ENCODE measurements around the gene TMEM14A. TPM values are rescaled to one million over a fixed set of nuclear protein-coding genes. Genes with fewer than 3 reads are reported as not detected.
A peak's percentile ranks its signal among the peaks of the same experiment; 100 is the strongest.

Gene TMEM14A, protein sequence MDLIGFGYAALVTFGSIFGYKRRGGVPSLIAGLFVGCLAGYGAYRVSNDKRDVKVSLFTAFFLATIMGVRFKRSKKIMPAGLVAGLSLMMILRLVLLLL
- 10 to 100 TPM; 16.5 to 27.1 TPM for total RNA-seq

DNA sequence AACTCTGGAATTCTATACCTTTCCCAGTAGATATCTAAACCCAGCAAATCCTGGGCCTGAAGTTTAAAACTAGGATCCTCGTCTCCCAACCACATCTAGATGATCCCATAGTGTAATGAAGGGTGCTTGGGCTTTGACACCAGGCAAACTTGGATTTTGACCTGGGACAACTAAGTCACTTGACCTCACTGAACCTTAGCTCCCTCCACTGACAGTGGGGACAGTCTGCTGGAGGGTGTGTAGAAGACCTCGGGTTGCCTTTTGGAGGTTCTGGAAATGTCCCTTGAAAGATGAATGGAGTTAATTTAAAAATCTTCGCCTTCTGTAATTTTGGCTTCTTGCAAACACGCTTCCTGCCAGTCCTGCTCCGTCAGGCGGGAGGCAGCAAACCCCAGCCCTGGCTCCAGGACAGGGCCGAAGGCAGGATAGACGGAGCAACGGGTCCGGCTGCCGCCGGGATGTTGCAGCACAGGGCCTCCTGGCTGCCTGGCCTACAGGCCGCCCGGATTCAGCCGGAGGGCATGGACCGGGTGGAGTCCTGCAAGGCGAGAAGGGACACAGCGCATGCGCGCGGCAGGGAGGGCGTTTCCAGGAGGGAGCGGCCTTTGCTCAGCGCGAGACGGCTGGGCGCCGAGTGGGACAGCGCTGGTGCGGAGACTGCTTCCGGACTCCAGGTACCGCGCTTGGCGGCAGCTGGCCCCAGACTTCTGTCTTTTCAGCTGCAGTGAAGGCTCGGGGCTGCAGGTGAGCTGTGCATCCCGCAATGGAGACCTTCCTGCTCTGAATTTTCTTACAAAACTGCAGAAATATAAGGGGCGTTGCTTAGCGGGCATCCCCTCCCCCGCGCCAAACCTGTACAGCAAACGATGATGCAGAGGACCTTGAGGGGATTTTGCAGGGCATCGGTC is at the start of gene TMEM14A:
TMEM14A (plus strand) TSS at position 612 of the 908 bp plus-strand sequence. CDS start 5,990 bp downstream, outside the sequence.
- Histone ChIP-seq H3K36me3 (no peaks in the 10 kb centered on the region), H3K27me3 (replicated peaks; ENCODE audit: insufficient read depth) (no peaks in the 10 kb centered on the region), H3K4me1 (ENCODE audit: control insufficient read depth in 1 of 2, low read depth in 2 of 2) (peaks cover 0 to 32% of the 10 kb centered on the region in 2 donors), H3K9me3 (no peaks in the 10 kb centered on the region), H3K4me3 (peak within 1 kb of the TSS; percentile 83), H3K27ac (peak within 1 kb of the TSS; percentile 41 to 53)
- ATAC-seq (ENCODE audit: insufficient number of reproducible peaks, low FRiP score, low read depth) (peak; percentile 95), DNase-seq (ENCODE audit: low spot score) (peak; percentile 64)
- TF ChIP-seq, protein P1, sequence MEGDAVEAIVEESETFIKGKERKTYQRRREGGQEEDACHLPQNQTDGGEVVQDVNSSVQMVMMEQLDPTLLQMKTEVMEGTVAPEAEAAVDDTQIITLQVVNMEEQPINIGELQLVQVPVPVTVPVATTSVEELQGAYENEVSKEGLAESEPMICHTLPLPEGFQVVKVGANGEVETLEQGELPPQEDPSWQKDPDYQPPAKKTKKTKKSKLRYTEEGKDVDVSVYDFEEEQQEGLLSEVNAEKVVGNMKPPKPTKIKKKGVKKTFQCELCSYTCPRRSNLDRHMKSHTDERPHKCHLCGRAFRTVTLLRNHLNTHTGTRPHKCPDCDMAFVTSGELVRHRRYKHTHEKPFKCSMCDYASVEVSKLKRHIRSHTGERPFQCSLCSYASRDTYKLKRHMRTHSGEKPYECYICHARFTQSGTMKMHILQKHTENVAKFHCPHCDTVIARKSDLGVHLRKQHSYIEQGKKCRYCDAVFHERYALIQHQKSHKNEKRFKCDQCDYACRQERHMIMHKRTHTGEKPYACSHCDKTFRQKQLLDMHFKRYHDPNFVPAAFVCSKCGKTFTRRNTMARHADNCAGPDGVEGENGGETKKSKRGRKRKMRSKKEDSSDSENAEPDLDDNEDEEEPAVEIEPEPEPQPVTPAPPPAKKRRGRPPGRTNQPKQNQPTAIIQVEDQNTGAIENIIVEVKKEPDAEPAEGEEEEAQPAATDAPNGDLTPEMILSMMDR (IDR thresholded peaks at IDR 0.05) = no peak

DNA sequence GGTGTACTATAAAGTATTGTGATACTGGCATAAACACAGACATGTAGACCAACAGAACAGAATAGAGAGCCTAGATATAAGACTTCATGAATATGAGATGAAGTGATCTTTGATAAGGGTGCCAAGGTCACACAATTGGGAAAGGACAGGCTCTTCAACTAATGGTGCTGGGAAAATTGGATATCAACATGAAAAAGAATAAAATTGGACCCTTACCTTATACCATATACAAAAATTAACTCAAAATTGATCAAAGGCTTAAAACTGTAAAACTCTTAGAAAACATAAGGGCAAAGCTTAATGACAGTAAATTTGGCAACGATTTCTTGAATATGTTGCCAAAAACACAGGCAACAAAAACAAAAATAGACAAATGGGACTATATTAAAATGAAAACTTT is 49.3 kb upstream of the TMEM14A start:
- no peak for ATAC-seq (ENCODE audit: insufficient number of reproducible peaks, low FRiP score, low read depth)
- Histone ChIP-seq H3K27me3 (replicated peaks; ENCODE audit: insufficient read depth) (no peaks in the 10 kb centered on the region), H3K4me3 (no peak overlapping the region), H3K9me3 (no peaks in the 10 kb centered on the region), H3K27ac (no peak overlapping the region), H3K4me1 (ENCODE audit: control insufficient read depth in 1 of 2, low read depth in 2 of 2) (no peaks in the 10 kb centered on the region), H3K36me3 (no peaks in the 10 kb centered on the region)
- no peak for DNase-seq (ENCODE audit: low spot score)
- TF ChIP-seq, protein P1 (IDR thresholded peaks at IDR 0.05) = no peak

DNA sequence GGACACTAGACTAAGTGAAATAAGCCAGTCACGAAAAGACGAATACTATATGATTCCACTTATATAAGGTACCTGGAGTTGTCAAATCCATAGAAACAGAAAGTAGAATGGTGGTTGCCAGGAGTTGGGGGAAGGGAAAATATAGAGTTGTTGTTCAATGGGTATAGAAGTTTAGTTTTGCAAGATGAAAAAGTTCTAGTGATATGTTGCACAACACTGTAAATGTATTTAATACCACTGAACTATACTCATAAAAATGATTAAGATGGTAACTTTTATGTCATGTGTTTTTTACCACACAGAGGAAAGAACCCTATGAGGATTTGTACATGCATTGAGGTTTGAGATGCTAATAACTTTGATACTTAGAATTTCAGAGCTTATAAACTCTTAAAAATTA is 48.1 kb upstream of the TMEM14A start:
- H3K4me3 ChIP-seq = no peak overlapping the region
- no peaks in the 10 kb centered on the region for H3K4me1 ChIP-seq (ENCODE audit: control insufficient read depth in 1 of 2, low read depth in 2 of 2)
- no peaks in the 10 kb centered on the region for H3K27me3 ChIP-seq (replicated peaks; ENCODE audit: insufficient read depth)
- DNase-seq (ENCODE audit: low spot score) (no peak), ATAC-seq (ENCODE audit: insufficient number of reproducible peaks, low FRiP score, low read depth) (no peak)
- no peak overlapping the region for H3K27ac ChIP-seq
- TF ChIP-seq, protein P1 (IDR thresholded peaks at IDR 0.05) = no peak
- H3K36me3 ChIP-seq = no peaks in the 10 kb centered on the region
- H3K9me3 ChIP-seq = no peaks in the 10 kb centered on the region

DNA sequence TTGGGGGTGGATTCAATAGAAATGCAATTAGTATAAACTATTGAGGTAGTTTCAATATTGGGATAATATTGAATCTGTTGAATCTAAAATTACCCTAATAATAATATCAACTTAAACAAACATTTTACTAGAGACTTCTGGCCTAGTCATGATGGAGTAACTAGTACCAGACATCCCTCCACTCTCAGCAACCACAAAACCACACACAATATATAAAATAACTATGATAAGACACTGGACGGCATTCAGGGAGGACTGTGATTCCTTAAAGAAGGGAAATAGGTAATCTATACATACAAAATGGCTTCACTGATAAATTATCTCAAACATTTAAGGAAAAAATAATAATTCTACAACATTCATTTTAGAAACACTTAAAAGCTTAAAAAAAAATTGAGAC is 38.9 kb upstream of the TMEM14A start:
- ATAC-seq (ENCODE audit: insufficient number of reproducible peaks, low FRiP score, low read depth) = no peak
- no peak for DNase-seq (ENCODE audit: low spot score)
- Histone ChIP-seq H3K27ac (no peak overlapping the region), H3K9me3 (no peaks in the 10 kb centered on the region), H3K4me3 (no peak overlapping the region), H3K27me3 (replicated peaks; ENCODE audit: insufficient read depth) (no peaks in the 10 kb centered on the region), H3K36me3 (no peaks in the 10 kb centered on the region), H3K4me1 (ENCODE audit: control insufficient read depth in 1 of 2, low read depth in 2 of 2) (no peaks in the 10 kb centered on the region)
- TF ChIP-seq, protein P1 (IDR thresholded peaks at IDR 0.05) = no peak

DNA sequence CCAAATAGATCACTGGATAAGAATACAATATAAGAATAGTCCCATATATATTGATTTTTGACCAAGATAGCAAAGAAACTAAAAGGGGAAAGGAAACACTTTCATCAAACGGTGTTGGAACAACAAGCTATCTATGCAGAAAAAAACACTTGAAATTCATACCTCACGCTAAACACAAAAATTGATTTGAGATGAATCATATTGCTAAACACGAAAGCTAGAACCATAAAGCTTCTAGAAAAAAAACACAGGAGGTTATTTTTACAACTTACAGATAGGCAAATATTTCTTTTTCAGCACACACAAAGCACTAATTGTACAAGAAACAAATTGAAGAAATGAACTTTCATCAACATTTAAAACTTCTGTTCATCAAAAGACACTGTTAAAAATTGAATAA is 36.7 kb upstream of the TMEM14A start:
- H3K4me3 ChIP-seq = no peak overlapping the region
- DNase-seq (ENCODE audit: low spot score) = no peak
- ATAC-seq (ENCODE audit: insufficient number of reproducible peaks, low FRiP score, low read depth) = no peak
- H3K36me3 ChIP-seq = no peaks in the 10 kb centered on the region
- no peak overlapping the region for H3K27ac ChIP-seq
- TF ChIP-seq, protein P1 (IDR thresholded peaks at IDR 0.05) = no peak
- H3K4me1 ChIP-seq (ENCODE audit: control insufficient read depth in 1 of 2, low read depth in 2 of 2) = no peaks in the 10 kb centered on the region
- H3K9me3 ChIP-seq = no peaks in the 10 kb centered on the region
- no peaks in the 10 kb centered on the region for H3K27me3 ChIP-seq (replicated peaks; ENCODE audit: insufficient read depth)

Data from thoracic aorta (tissue), 2 donors.